ENCODE measurements around the gene ELMOD3.

GRCh38 chr2:85436836-85437487 lies 82.4 kb downstream of the ELMOD3 start:
- TF ChIP-seq CTCF (optimal IDR thresholded peaks at IDR 0.05 in 1 of 3, IDR thresholded peaks at IDR 0.05 in 1 of 3, conservative IDR thresholded peaks at IDR 0.05 in 1 of 3; ENCODE audit: extremely low read depth in 1 of 3, insufficient read depth in 2 of 3, low read length in 3 of 3): no peak
- TF ChIP-seq EZH2 (IDR thresholded peaks at IDR 0.05; ENCODE audit: low read length): no peak

Measured in keratinocyte (primary cell).